ENCODE results near the gene LRRC74A.
"Not testable (repeated sequence)": the region's sequence is repeated elsewhere in the genome, so short reads cannot be mapped to it uniquely, and the experiment has no call there.

LRRC74A gene

GRCh38 chr14:76910371-76910890 is 84.2 kb downstream of the LRRC74A start:
- no peak for TF ChIP-seq CTCF (IDR thresholded peaks at IDR 0.05; ENCODE audit: low read depth, low read length)
- H3K4me3 ChIP-seq (ENCODE audit: low read depth, low read length): no peak overlapping the region

DNA sequence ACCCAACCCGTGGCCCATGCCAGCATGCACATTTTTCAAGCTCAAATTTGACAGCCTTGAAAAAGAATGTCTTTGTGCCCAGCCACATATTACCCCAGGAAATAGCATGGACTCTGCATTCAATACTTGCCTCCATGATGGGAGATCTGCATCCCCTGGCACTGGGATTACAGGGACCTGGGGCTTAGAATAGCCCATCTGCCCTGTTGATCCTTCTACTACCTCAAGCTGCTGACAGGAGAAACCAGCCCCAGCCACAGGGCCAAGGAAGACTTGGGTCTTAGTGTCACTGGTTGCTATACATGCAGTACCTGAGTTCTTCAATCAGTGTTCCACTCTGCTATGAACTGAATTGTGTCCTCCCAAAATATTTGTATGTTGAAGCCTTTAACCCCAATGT is 85.3 kb downstream of the LRRC74A start:
- H3K4me3 ChIP-seq (ENCODE audit: low read depth, low read length): no peak overlapping the region
- no peak for TF ChIP-seq CTCF (IDR thresholded peaks at IDR 0.05; ENCODE audit: low read depth, low read length)

DNA sequence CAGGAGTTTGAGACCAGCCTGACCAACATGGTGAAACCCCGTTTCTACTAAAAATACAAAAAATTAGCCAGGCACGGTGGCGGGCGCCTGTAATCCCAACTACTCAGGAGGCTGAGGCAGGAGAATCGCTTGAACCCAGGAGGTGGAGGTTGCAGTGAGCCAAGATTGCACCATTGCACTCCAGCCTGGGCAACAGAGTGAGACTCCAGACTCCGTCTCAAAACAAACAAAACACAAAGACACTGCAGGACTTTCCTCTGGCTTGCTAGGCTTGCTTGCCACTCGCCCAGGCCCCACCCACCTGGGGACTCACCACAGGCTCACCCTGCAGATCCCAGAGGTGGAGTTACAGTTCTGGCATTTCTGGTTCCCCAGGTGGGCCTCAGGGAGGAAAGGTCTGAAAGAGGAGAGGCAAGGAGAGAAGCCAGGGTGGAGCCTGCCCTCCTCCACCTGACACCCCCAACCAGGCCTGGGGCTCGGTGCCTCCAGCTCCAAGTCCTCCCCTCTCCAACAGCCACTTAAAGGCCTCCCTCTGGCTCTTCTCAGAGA is 88.4 kb downstream of the LRRC74A start:
- not testable (repeated sequence) for H3K4me3 ChIP-seq (ENCODE audit: low read depth, low read length)

DNA sequence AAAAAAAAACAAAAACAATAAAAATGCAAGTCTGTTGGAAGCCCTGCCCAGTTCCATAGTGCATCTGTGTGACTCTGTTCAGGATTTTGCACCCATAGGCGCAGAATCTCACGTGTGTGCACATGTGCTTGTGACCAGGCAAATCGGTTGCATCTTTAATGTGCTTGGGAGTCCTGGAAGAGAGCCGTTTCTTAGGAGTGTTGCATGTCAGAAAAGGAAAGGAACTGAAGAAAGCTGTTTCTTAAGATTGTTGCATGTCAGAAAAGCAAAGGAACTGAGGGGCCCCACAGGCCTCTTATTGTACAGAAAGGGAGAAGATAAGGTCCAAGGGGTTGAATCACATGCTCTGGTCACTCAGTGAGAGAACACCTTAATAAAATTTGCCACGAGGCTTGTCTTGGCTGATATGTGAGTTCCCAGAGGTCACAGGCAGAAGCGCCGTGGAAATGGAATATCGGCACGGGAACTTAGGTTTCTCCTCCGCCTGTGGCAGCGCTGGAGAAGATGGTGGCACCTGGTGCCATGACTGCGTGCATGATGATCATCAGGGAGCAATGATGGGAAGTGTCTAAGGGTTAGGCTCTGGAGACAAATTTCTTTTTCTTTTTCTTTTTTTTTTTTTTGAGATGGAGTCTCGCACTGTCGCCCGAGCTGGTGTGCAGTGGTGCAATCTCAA is 90.0 kb downstream of the LRRC74A start:
- TF ChIP-seq CTCF (IDR thresholded peaks at IDR 0.05; ENCODE audit: low read depth, low read length): no peak
- no peak overlapping the region for H3K4me3 ChIP-seq (ENCODE audit: low read depth, low read length)

GRCh38 chr14:76917158-76917596 is 91.0 kb downstream of the LRRC74A start:
- no peak overlapping the region for H3K4me3 ChIP-seq (ENCODE audit: low read depth, low read length)
- TF ChIP-seq CTCF (IDR thresholded peaks at IDR 0.05; ENCODE audit: low read depth, low read length): peak; percentile 89

DNA sequence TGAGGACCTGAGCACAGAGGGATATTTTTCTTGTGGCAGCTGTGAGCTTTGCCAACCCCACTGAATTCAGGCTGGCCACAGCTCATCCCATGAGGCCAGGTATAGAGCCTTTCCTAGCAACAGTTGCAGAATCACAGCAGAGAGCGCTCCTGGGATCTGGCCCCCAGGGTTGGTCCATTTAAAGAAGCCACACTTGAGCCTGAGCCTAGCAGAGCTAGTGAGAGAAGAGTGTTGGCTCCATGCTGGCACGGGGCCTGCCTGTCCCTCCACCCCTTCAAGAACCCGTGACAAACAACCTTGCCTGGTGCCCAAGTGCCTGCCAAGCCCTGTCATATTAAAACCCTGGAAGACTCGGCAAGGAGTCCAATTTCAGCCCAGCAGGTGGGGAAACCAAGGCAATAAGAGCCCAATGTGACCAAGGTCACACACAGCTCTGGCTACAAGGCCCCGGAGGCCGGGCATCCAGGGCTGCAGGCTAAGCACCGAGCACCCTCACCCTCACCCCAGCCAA is 91.6 kb downstream of the LRRC74A start:
- TF ChIP-seq CTCF (IDR thresholded peaks at IDR 0.05; ENCODE audit: low read depth, low read length): no peak
- H3K4me3 ChIP-seq (ENCODE audit: low read depth, low read length): peak overlapping the region; percentile 35

- TF ChIP-seq CTCF (IDR thresholded peaks at IDR 0.05; ENCODE audit: low read depth, low read length): 0 out of 2 replicates have a peak, but pooled peaks have one; percentile 8
- peak overlapping the region; percentile 35 for H3K4me3 ChIP-seq (ENCODE audit: low read depth, low read length)
These were observed 92.1 kb downstream of the LRRC74A start for GRCh38 chr14:76918256-76918781.

All from WI38 (cell line).